ENCODE results near the gene PTPRD. TPM values are rescaled to one million over a fixed set of nuclear protein-coding genes. Genes with fewer than 3 reads are reported as not detected.

Gene PTPRD
- total RNA-seq, 1 experiment from 2014 or later = 70.1 TPM

GRCh38 chr9:8772302-8772701 lies 1840.5 kb downstream of the PTPRD start:
- Mint-ChIP-seq H3K36me3 (ENCODE audit: insufficient read depth, unreplicated experiment) (no peaks in the 10 kb centered on the region), H3K4me3 (ENCODE audit: unreplicated experiment) (no peak overlapping the region), H3K4me1 (ENCODE audit: low read depth, unreplicated experiment) (no peaks in the 10 kb centered on the region), H3K27me3 (ENCODE audit: insufficient read depth, unreplicated experiment) (no peaks in the 10 kb centered on the region), H3K27ac (ENCODE audit: unreplicated experiment) (no peak overlapping the region), H3K9me3 (ENCODE audit: unreplicated experiment) (no peaks in the 10 kb centered on the region)
- H3K9me3 ChIP-seq = no peaks in the 10 kb centered on the region
- ChIA-PET POLR2A (no interaction called here), CTCF (interaction anchor here (0.6 kb wide), 1 partner anchor 98 kb away, joined by 3 read pairs; no protein-coding TSS in a partner anchor)
- no peak overlapping the region for H3K4me3 ChIP-seq (ENCODE audit: low read depth, low read length)
- no peak for TF ChIP-seq CTCF (IDR thresholded peaks at IDR 0.05; ENCODE audit: insufficient read depth in 1 of 2, low read depth in 1 of 2, low read length in 1 of 2, severe bottlenecking in 1 of 2, unreplicated experiment in 1 of 2)
- no TSS peak for BruUV-seq (replicated peaks)
- intact Hi-C loops (cut with micrococcal nuclease; ENCODE audit: unreplicated experiment) = no loop called here
- H3K36me3 ChIP-seq (ENCODE audit: control insufficient read depth, insufficient read depth, low read length) = no peaks in the 10 kb centered on the region
- H3K27me3 ChIP-seq (replicated peaks; ENCODE audit: control insufficient read depth, insufficient read depth, low read length) = no peaks in the 10 kb centered on the region
- H3K4me1 ChIP-seq = no peaks in the 10 kb centered on the region
- no peak for DNase-seq

- no peaks in the 10 kb centered on the region for H3K27me3 Mint-ChIP-seq (ENCODE audit: insufficient read depth, unreplicated experiment)
- no peak overlapping the region for H3K4me3 Mint-ChIP-seq (ENCODE audit: unreplicated experiment)
- no peaks in the 10 kb centered on the region for H3K9me3 Mint-ChIP-seq (ENCODE audit: unreplicated experiment)
- H3K27me3 ChIP-seq (replicated peaks; ENCODE audit: control insufficient read depth, insufficient read depth, low read length) = no peaks in the 10 kb centered on the region
- ChIA-PET CTCF (no interaction called here), POLR2A (no interaction called here)
- no peaks in the 10 kb centered on the region for H3K4me1 ChIP-seq
- H3K27ac Mint-ChIP-seq (ENCODE audit: unreplicated experiment) = no peak overlapping the region
- intact Hi-C loops (cut with micrococcal nuclease; ENCODE audit: unreplicated experiment) = no loop called here
- no peaks in the 10 kb centered on the region for H3K36me3 Mint-ChIP-seq (ENCODE audit: insufficient read depth, unreplicated experiment)
- no peaks in the 10 kb centered on the region for H3K4me1 Mint-ChIP-seq (ENCODE audit: low read depth, unreplicated experiment)
- H3K4me3 ChIP-seq (ENCODE audit: low read depth, low read length) = no peak overlapping the region
- TF ChIP-seq CTCF (IDR thresholded peaks at IDR 0.05; ENCODE audit: insufficient read depth in 1 of 2, low read depth in 1 of 2, low read length in 1 of 2, severe bottlenecking in 1 of 2, unreplicated experiment in 1 of 2) = no peak
- H3K9me3 ChIP-seq = no peaks in the 10 kb centered on the region
- no peaks in the 10 kb centered on the region for H3K36me3 ChIP-seq (ENCODE audit: control insufficient read depth, insufficient read depth, low read length)
- no peak for DNase-seq
- no TSS peak for BruUV-seq (replicated peaks)
Observed at GRCh38 chr9:8769153-8769552, 1843.6 kb downstream of the PTPRD start.

GRCh38 chr9:8766096-8766495 lies 1846.7 kb downstream of the PTPRD start:
- no peaks in the 10 kb centered on the region for H3K27me3 Mint-ChIP-seq (ENCODE audit: insufficient read depth, unreplicated experiment)
- no peaks in the 10 kb centered on the region for H3K4me1 Mint-ChIP-seq (ENCODE audit: low read depth, unreplicated experiment)
- no peak overlapping the region for H3K27ac Mint-ChIP-seq (ENCODE audit: unreplicated experiment)
- ChIA-PET CTCF (no interaction called here), POLR2A (no interaction called here)
- Histone ChIP-seq H3K4me1 (no peaks in the 10 kb centered on the region), H3K4me3 (ENCODE audit: low read depth, low read length) (no peak overlapping the region), H3K36me3 (ENCODE audit: control insufficient read depth, insufficient read depth, low read length) (no peaks in the 10 kb centered on the region), H3K27me3 (replicated peaks; ENCODE audit: control insufficient read depth, insufficient read depth, low read length) (no peaks in the 10 kb centered on the region), H3K9me3 (no peaks in the 10 kb centered on the region)
- DNase-seq = no peak
- no peaks in the 10 kb centered on the region for H3K36me3 Mint-ChIP-seq (ENCODE audit: insufficient read depth, unreplicated experiment)
- no TSS peak for BruUV-seq (replicated peaks)
- intact Hi-C loops (cut with micrococcal nuclease; ENCODE audit: unreplicated experiment) = no loop called here
- no peak overlapping the region for H3K4me3 Mint-ChIP-seq (ENCODE audit: unreplicated experiment)
- no peak for TF ChIP-seq CTCF (IDR thresholded peaks at IDR 0.05; ENCODE audit: insufficient read depth in 1 of 2, low read depth in 1 of 2, low read length in 1 of 2, severe bottlenecking in 1 of 2, unreplicated experiment in 1 of 2)
- no peaks in the 10 kb centered on the region for H3K9me3 Mint-ChIP-seq (ENCODE audit: unreplicated experiment)
